ENCODE measurements around the gene ZC3H15. TPM values are rescaled to one million over a fixed set of nuclear protein-coding genes. Genes with fewer than 3 reads are reported as not detected.

ZC3H15 gene
- total RNA-seq (2022; extraction: Qiagen RNA extraction; ENCODE audit: low read depth) = 63.8 to 108 TPM (median 87.3 TPM) in 5 replicates

DNA sequence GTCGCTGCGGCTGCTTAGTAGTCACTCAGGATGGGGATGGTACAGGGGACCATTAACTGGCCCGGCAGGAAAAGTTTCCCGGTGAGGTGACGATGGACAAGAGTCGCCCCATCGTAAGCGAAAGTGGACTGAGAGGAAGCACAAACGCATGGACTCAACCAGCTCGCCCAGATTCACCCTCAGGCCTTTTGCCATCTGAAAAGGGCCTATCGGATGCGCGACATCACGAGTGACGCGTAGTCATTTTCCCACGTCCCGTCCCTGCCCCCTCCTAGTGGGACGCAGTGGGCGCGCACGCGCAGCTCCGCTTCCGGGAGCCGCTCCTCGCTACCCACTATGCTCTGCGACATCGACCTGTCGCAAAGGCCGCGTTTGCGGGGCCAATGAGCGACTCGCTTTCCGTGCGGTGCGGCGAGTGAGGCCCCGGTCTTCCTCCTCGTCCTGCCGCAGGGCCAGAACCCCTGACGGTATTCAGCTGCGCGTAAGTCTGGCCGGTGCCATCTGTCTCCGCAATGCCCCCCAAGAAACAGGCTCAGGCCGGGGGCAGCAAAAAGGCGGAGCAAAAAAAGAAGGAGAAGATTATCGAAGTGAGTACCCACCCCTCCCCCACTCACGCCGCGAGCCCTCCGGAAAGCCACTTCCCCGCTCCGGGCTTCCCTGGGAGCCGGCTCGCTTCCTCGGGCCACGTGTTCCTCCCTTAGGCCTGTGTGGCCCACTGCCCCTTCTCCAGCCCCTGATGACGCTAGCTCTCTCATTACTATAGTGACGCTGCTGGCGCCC is at the start of gene ZC3H15:
ZC3H15 (plus strand) TSS at position 390 of the 780 bp plus-strand sequence; CDS start at position 513, 123 bp downstream.

Other genes with a start within 250 kb of the ZC3H15 start
- 41.4 to 96.4 TPM (median 82.3 TPM) in 5 replicates for gene ITGAV, start 103.8 kb downstream of the ZC3H15 start, total RNA-seq (2022; extraction: Qiagen RNA extraction; ENCODE audit: low read depth)
- 0.89 to 2.3 TPM (median 2.1 TPM) in 5 replicates for gene FAM171B, start 207.8 kb downstream of the ZC3H15 start, total RNA-seq (2022; extraction: Qiagen RNA extraction; ENCODE audit: low read depth)

All from A549 treated with RU486 at 1 μM for 4 hours (cell line).